CD4-positive, alpha-beta T cell (primary cell): Measurements from ENCODE around the gene KRTAP10-1. TPM values are rescaled to one million over a fixed set of nuclear protein-coding genes. Genes with fewer than 3 reads are reported as not detected.

Experiments
- ATAC-seq: fragments of 200-7000 bp; cut with Tn5 transposase; one replicate; pipeline ENCODE4 v1.10.0; 2022; ENCODE audit warnings: mild to moderate bottlenecking; ENCODE audit not compliant: poor library complexity
- CTCF ChIA-PET: fragments of 350-600 bp; sonication (Branson Sonifier 250); formaldehyde crosslinking; loops from one replicate; lab custom pipeline; 2021; ENCODE audit warnings: antibody characterized with exemption, inconsistent platforms; lab: Charles Lee
- POLR2A ChIA-PET: fragments of 350-600 bp; sonication (Branson Sonifier 250); formaldehyde crosslinking; loops from one replicate; lab custom pipeline; 2021; ENCODE audit warnings: antibody characterized with exemption, inconsistent platforms; lab: Charles Lee
- DNase-seq, 14 experiments: peaks; one replicate each; pipeline ENCODE4 v3.0.0-alpha.2; 2013 to 2020; ENCODE audit warnings: mixed read lengths in 2 of 14
- H3K27ac ChIP-seq, 2 donors: one replicate each; pipeline versions ENCODE4 v1.5.1 to v1.7.0; 2013; ENCODE audit warnings: low read length in 2 of 2, low read depth in 1 of 2, mild to moderate bottlenecking in 1 of 2
- H3K27me3 ChIP-seq, 2 experiments: 1 replicate in 1 of 2; 2 replicates in 1 of 2; pipeline versions ENCODE4 v1.6.1 to v1.7.0; 2013; ENCODE audit warnings: low read length in 2 of 2, control low read depth in 1 of 2, mild to moderate bottlenecking in 1 of 2, moderate library complexity in 1 of 2; ENCODE audit not compliant: insufficient read depth in 2 of 2, control insufficient read depth in 1 of 2
- H3K36me3 ChIP-seq: one replicate; pipeline ENCODE4 v1.6.1; 2013; ENCODE audit warnings: low read length, control low read depth; ENCODE audit not compliant: insufficient read depth
- H3K4me1 ChIP-seq: one replicate; pipeline ENCODE4 v1.6.1; 2013; ENCODE audit warnings: low read length, control low read depth; ENCODE audit not compliant: insufficient read depth
- H3K4me3 ChIP-seq: one replicate; pipeline ENCODE4 v1.5.1; 2013; ENCODE audit warnings: mild to moderate bottlenecking, low read length, moderate library complexity
- H3K9me3 ChIP-seq, 2 experiments: 1 replicate in 1 of 2; 2 replicates in 1 of 2; pipeline versions ENCODE4 v1.6.1 to v1.7.0; 2013; ENCODE audit warnings: low read length in 2 of 2, mild to moderate bottlenecking in 2 of 2, control low read depth in 1 of 2, moderate library complexity in 1 of 2; ENCODE audit not compliant: control insufficient read depth in 1 of 2, insufficient read depth in 1 of 2
- H3K27ac Mint-ChIP-seq: one replicate; pipeline ENCODE4 v1.8.0; 2020; ENCODE audit warnings: mixed read lengths
- H3K27me3 Mint-ChIP-seq: one replicate; pipeline ENCODE4 v1.8.0; 2021; ENCODE audit warnings: mixed read lengths
- H3K36me3 Mint-ChIP-seq: one replicate; pipeline ENCODE4 v1.8.0; 2021; ENCODE audit warnings: low read depth, mixed read lengths
- H3K4me1 Mint-ChIP-seq: one replicate; pipeline ENCODE4 v1.8.0; 2021; ENCODE audit warnings: low read depth, mixed read lengths
- H3K4me3 Mint-ChIP-seq: one replicate; pipeline ENCODE4 v1.8.0; 2020; ENCODE audit warnings: mild to moderate bottlenecking, mixed read lengths
- H3K9me3 Mint-ChIP-seq: one replicate; pipeline ENCODE4 v1.8.0; 2020; ENCODE audit warnings: mixed read lengths
- intact Hi-C, 2 experiments: fragments of 100-400 bp; cut with DNase I in 1 of 2; cut with micrococcal nuclease in 1 of 2; formaldehyde crosslinking; loops; one replicate each; pipeline versions ENCODE4 v1.15.1 to v1.9.0; 2023 to 2025; cut with DNase I, micrococcal nuclease
- total RNA-seq, 174 experiments: library from RNA in 2 of 174; stranded (reverse) in 2 of 174; gene quantifications; one replicate each; pipeline ENCODE4 v1.2.3 and lab custom pipeline; 2021 to 2026
- TF ChIP-seq, protein P1 (sequence below): fragments of 200-600 bp; IDR thresholded peaks from one replicate; pipeline ENCODE4 v1.8.0; 2022; ENCODE audit warnings: antibody characterized with exemption, mild to moderate bottlenecking

KRTAP10-1 gene
- total RNA-seq, 2 experiments from 2014 or later: not detected

DNA sequence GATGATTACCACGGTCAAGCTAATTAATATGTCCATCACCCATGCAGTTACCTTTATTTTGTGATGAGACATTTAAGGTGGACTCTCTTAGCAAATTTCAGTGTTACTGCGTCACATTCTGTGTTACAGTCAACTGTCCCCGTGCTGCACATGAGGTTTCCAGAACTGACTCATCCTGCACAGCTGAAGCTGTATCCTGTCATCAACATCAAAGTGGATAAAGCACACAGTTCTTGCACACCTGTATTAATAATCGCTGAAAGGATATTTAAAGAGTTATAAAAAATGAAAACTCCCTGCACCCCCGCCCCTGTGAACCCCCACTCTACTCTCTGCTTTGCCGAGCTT, 43.8 kb upstream of the KRTAP10-1 start:
- Mint-ChIP-seq H3K4me3 (no peak overlapping the region), H3K9me3 (peaks cover 2% of the 10 kb centered on the region), H3K27ac (no peak overlapping the region), H3K27me3 (peaks cover 49% of the 10 kb centered on the region), H3K4me1 (peaks cover 24% of the 10 kb centered on the region), H3K36me3 (no peaks in the 10 kb centered on the region)
- DNase-seq (peak in 7 of 14 experiments; percentile 5 to 55 (median 22)), ATAC-seq (peak; percentile 79)
- POLR2A ChIA-PET: no interaction called here
- TF ChIP-seq, protein P1, sequence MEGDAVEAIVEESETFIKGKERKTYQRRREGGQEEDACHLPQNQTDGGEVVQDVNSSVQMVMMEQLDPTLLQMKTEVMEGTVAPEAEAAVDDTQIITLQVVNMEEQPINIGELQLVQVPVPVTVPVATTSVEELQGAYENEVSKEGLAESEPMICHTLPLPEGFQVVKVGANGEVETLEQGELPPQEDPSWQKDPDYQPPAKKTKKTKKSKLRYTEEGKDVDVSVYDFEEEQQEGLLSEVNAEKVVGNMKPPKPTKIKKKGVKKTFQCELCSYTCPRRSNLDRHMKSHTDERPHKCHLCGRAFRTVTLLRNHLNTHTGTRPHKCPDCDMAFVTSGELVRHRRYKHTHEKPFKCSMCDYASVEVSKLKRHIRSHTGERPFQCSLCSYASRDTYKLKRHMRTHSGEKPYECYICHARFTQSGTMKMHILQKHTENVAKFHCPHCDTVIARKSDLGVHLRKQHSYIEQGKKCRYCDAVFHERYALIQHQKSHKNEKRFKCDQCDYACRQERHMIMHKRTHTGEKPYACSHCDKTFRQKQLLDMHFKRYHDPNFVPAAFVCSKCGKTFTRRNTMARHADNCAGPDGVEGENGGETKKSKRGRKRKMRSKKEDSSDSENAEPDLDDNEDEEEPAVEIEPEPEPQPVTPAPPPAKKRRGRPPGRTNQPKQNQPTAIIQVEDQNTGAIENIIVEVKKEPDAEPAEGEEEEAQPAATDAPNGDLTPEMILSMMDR: no peak
- Histone ChIP-seq H3K9me3 (peaks cover 4 to 29% of the 10 kb centered on the region in 2 experiments), H3K27ac (no peak overlapping the region), H3K27me3 (peaks cover 0 to 12% of the 10 kb centered on the region in 2 experiments), H3K36me3 (no peaks in the 10 kb centered on the region), H3K4me1 (peaks cover 3% of the 10 kb centered on the region), H3K4me3 (no peak overlapping the region)
- intact Hi-C loops: no loop called here
- CTCF ChIA-PET: no interaction called here

DNA sequence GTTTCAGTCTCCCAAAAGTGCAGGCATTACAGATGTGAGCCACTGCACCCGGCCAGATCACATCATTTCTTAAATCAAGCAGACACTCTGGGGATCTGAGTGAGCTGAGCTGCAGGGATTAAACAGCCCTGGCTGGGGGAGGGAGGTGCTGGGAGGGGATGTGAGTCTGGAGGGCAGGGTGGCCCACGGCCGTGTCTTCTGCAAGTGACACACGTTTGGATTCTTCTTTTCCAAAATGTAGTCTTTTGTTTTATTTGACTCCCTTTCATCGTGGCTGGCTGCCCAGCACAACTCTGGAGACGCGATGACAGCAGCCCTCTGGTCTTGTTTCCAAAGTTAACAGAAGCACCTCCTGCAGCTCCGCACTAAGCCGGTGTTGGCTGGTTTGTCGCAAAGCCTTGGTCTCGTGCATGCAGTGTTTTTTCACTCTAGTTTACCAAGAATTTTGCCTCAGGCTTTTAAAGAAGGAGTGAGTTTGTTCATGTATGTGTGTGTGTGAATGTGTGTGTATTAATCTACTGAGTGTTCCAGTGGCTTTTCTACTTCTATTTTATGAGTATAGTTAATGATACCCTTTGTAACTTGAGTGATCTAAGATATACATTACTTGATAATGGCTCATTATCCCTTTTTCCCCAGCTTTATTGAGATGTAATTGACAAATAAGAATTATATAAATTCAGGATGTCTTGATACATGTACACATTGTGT, 43.2 kb upstream of the KRTAP10-1 start:
- ATAC-seq: no peak
- Mint-ChIP-seq H3K9me3 (peaks cover 2% of the 10 kb centered on the region), H3K27ac (no peak overlapping the region), H3K27me3 (peaks cover 44% of the 10 kb centered on the region), H3K4me1 (peaks cover 24% of the 10 kb centered on the region), H3K4me3 (no peak overlapping the region), H3K36me3 (no peaks in the 10 kb centered on the region)
- DNase-seq: no peak
- intact Hi-C loops: no loop called here
- ChIA-PET CTCF (no interaction called here), POLR2A (no interaction called here)
- Histone ChIP-seq H3K27me3 (peaks cover 0 to 12% of the 10 kb centered on the region in 2 experiments), H3K36me3 (no peaks in the 10 kb centered on the region), H3K4me3 (no peak overlapping the region), H3K27ac (no peak overlapping the region), H3K4me1 (peaks cover 3% of the 10 kb centered on the region), H3K9me3 (peaks cover 4 to 35% of the 10 kb centered on the region in 2 experiments)
- TF ChIP-seq, protein P1: no peak

- no peak for ATAC-seq
- Histone ChIP-seq H3K4me3 (no peak overlapping the region), H3K4me1 (peaks cover 3% of the 10 kb centered on the region), H3K27me3 (peaks cover 0 to 12% of the 10 kb centered on the region in 2 experiments), H3K27ac (no peak overlapping the region), H3K36me3 (no peaks in the 10 kb centered on the region), H3K9me3 (peaks cover 5 to 41% of the 10 kb centered on the region in 2 experiments)
- ChIA-PET POLR2A (no interaction called here), CTCF (no interaction called here)
- H3K9me3 Mint-ChIP-seq: peaks cover 9% of the 10 kb centered on the region
- H3K27ac Mint-ChIP-seq: no peak overlapping the region
- TF ChIP-seq, protein P1: no peak
- peaks cover 33% of the 10 kb centered on the region for H3K27me3 Mint-ChIP-seq
- intact Hi-C loops: no loop called here
- peaks cover 24% of the 10 kb centered on the region for H3K4me1 Mint-ChIP-seq
- H3K36me3 Mint-ChIP-seq: no peaks in the 10 kb centered on the region
- H3K4me3 Mint-ChIP-seq: no peak overlapping the region
- DNase-seq: no peak
Observed at GRCh38 chr21:44582055-44582454, 42.1 kb upstream of the KRTAP10-1 start.
